Measurements from ENCODE around the gene TARBP1.
A peak's percentile ranks its signal among the peaks of the same experiment; 100 is the strongest.
"Not testable (repeated sequence)": the region's sequence is repeated elsewhere in the genome, so short reads cannot be mapped to it uniquely, and the experiment has no call there.

The TARBP1 gene

GRCh38 chr1:234434706-234435105 lies 44.3 kb downstream of the TARBP1 start:
- no peak for DNase-seq (ENCODE audit: low read depth)

GRCh38 chr1:234433563-234434285 lies 45.3 kb downstream of the TARBP1 start:
- no peak for DNase-seq (ENCODE audit: low read depth)

- no peak for DNase-seq (ENCODE audit: low read depth)
Observed at GRCh38 chr1:234431255-234431654, 47.7 kb downstream of the TARBP1 start.

- no peak for DNase-seq (ENCODE audit: low read depth)
Observed at GRCh38 chr1:234430691-234431090, 48.3 kb downstream of the TARBP1 start.

- no peak for DNase-seq (ENCODE audit: low read depth)
Observed at GRCh38 chr1:234429434-234429806, 49.6 kb downstream of the TARBP1 start.

- DNase-seq (ENCODE audit: low read depth), result no peak
Observed at GRCh38 chr1:234427950-234428646, 50.9 kb downstream of the TARBP1 start.

GRCh38 chr1:234413990-234414389 lies 65.0 kb downstream of the TARBP1 start:
- no peak for DNase-seq (ENCODE audit: low read depth)

GRCh38 chr1:234413485-234413884 lies 65.5 kb downstream of the TARBP1 start:
- no peak for DNase-seq (ENCODE audit: low read depth)

GRCh38 chr1:234412830-234413229 lies 66.1 kb downstream of the TARBP1 start:
- DNase-seq (ENCODE audit: low read depth), result no peak

- DNase-seq (ENCODE audit: low read depth), result no peak
Observed at GRCh38 chr1:234409328-234409727, 69.7 kb downstream of the TARBP1 start.

GRCh38 chr1:234408757-234409156 lies 70.2 kb downstream of the TARBP1 start:
- no peak for DNase-seq (ENCODE audit: low read depth)

GRCh38 chr1:234406871-234407270 lies 72.1 kb downstream of the TARBP1 start:
- no peak for DNase-seq (ENCODE audit: low read depth)

GRCh38 chr1:234405676-234406075 lies 73.3 kb downstream of the TARBP1 start:
- no peak for DNase-seq (ENCODE audit: low read depth)

- no peak for DNase-seq (ENCODE audit: low read depth)
Observed at GRCh38 chr1:234402939-234403338, 76.0 kb downstream of the TARBP1 start.

- no peak for DNase-seq (ENCODE audit: low read depth)
Observed at GRCh38 chr1:234401658-234402057, 77.3 kb downstream of the TARBP1 start.

- DNase-seq (ENCODE audit: low read depth), result no peak
Observed at GRCh38 chr1:234400773-234401172, 78.2 kb downstream of the TARBP1 start.

GRCh38 chr1:234399515-234399914 lies 79.5 kb downstream of the TARBP1 start:
- DNase-seq (ENCODE audit: low read depth), result not testable (repeated sequence)

GRCh38 chr1:234398849-234399381 lies 80.1 kb downstream of the TARBP1 start:
- DNase-seq (ENCODE audit: low read depth), result peak; percentile 59

- no peak for DNase-seq (ENCODE audit: low read depth)
Observed at GRCh38 chr1:234397732-234398131, 81.2 kb downstream of the TARBP1 start.

GRCh38 chr1:234396871-234397270 lies 82.1 kb downstream of the TARBP1 start:
- no peak for DNase-seq (ENCODE audit: low read depth)

GRCh38 chr1:234396092-234396491 lies 82.9 kb downstream of the TARBP1 start:
- no peak for DNase-seq (ENCODE audit: low read depth)

GRCh38 chr1:234395297-234395696 lies 83.7 kb downstream of the TARBP1 start:
- DNase-seq (ENCODE audit: low read depth), result no peak

GRCh38 chr1:234393190-234393589 lies 85.8 kb downstream of the TARBP1 start:
- no peak for DNase-seq (ENCODE audit: low read depth)

Data from fibroblast of gingiva (primary cell).